SK-N-SH (cell line): ENCODE results near the gene ARHGAP42. TPM values are rescaled to one million over a fixed set of nuclear protein-coding genes. Genes with fewer than 3 reads are reported as not detected.

Source experiments
- CTCF ChIA-PET: fragments of 300-600, 350-600 bp; formaldehyde crosslinking; extraction: SDS; loops from one replicate; lab custom pipeline; 2021; lab: Yijun Ruan, JAX
- POLR2A ChIA-PET: fragments of 350-600 bp; sonication (Branson Sonifier 250); formaldehyde crosslinking; extraction: SDS; loops from one replicate; lab custom pipeline; 2020; ENCODE audit warnings: antibody characterized with exemption, inconsistent platforms; lab: Yijun Ruan, JAX
- DNase-seq: peaks from one replicate; pipeline ENCODE4 v3.0.0; 2012
- H2AFZ ChIP-seq: fragments of 200-600 bp; sonication (generic); 2 replicates; pipeline ENCODE4 v1.8.1; 2016; ENCODE audit warnings: antibody characterized with exemption, mild to moderate bottlenecking, low read depth
- H3F3A ChIP-seq: fragments of 200-600 bp; sonication (generic); replicated peaks from 2 replicates; pipeline ENCODE3; 2016; ENCODE audit warnings: antibody characterized with exemption, mild to moderate bottlenecking; ENCODE audit not compliant: insufficient read depth
- H3K27ac ChIP-seq, 2 experiments: fragments of 200-500 bp in 1 of 2; fragments of 200-600 bp in 1 of 2; sonication (Bioruptor generic) in 1 of 2; sonication (generic), shearing (Covaris generic) in 1 of 2; 2 replicates each; pipeline versions ENCODE4 v1.5.1 to v1.6.1; 2014 to 2016; ENCODE audit warnings: low read depth in 2 of 2, inconsistent platforms in 1 of 2, low read length in 1 of 2, mild to moderate bottlenecking in 1 of 2, mixed read lengths in 1 of 2
- H3K27me3 ChIP-seq: fragments of 200-600 bp; sonication (generic), shearing (Covaris generic); 2 replicates; pipeline ENCODE4 v1.6.1; 2016; ENCODE audit warnings: mixed run types; ENCODE audit not compliant: insufficient read depth
- H3K36me3 ChIP-seq, 2 experiments: fragments of 200-500 bp in 1 of 2; fragments of 200-600 bp in 1 of 2; sonication (Bioruptor generic) in 1 of 2; sonication (generic) in 1 of 2; replicated peaks in 1 of 2; 2 replicates each; pipeline versions ENCODE3 to v1.5.1; 2014 to 2016; ENCODE audit warnings: low read length in 1 of 2, mild to moderate bottlenecking in 1 of 2; ENCODE audit not compliant: insufficient read depth in 2 of 2, control insufficient read depth in 1 of 2
- H3K4me1 ChIP-seq, 2 experiments: fragments of 200-500 bp in 1 of 2; fragments of 200-600 bp in 1 of 2; sonication (Bioruptor generic) in 1 of 2; sonication (generic), shearing (Covaris generic) in 1 of 2; 2 replicates each; pipeline versions ENCODE4 v1.5.1 to v1.6.1; 2014 to 2016; ENCODE audit warnings: low read depth in 1 of 2, low read length in 1 of 2, mixed run types in 1 of 2; ENCODE audit not compliant: insufficient read depth in 2 of 2, control insufficient read depth in 1 of 2
- H3K4me2 ChIP-seq: fragments of 200-600 bp; sonication (generic), shearing (Covaris generic); 2 replicates; pipeline ENCODE4 v1.6.1; 2017; ENCODE audit warnings: mixed run types
- H3K4me3 ChIP-seq, 2 experiments: fragments of 200-500 bp in 1 of 2; fragments of 200-600 bp in 1 of 2; sonication (Bioruptor generic) in 1 of 2; sonication (generic), shearing (Covaris generic) in 1 of 2; 2 replicates each; pipeline versions ENCODE4 v1.5.1 to v1.8.1; 2014 to 2016; ENCODE audit warnings: low read depth in 2 of 2, inconsistent platforms in 1 of 2, low read length in 1 of 2, mild to moderate bottlenecking in 1 of 2, mixed read lengths in 1 of 2, moderate library complexity in 1 of 2
- H3K79me2 ChIP-seq: fragments of 200-600 bp; sonication (generic); 2 replicates; pipeline ENCODE4 v1.8.1; 2017; ENCODE audit warnings: mild to moderate bottlenecking; ENCODE audit not compliant: insufficient read depth
- H3K9ac ChIP-seq: fragments of 200-600 bp; sonication (generic); 2 replicates; pipeline ENCODE4 v1.6.1; 2017; ENCODE audit warnings: mixed run types
- H3K9me2 ChIP-seq: fragments of 200-600 bp; sonication (generic); 2 replicates; pipeline ENCODE4 v1.6.1; 2017; ENCODE audit warnings: mixed run types
- H3K9me3 ChIP-seq: fragments of 200-600 bp; sonication (generic); 2 replicates; pipeline ENCODE4 v1.6.1; 2017; ENCODE audit warnings: mixed run types, mild to moderate bottlenecking, moderate library complexity
- H4K20me1 ChIP-seq: fragments of 200-600 bp; sonication (generic); 2 replicates; pipeline ENCODE4 v1.6.1; 2017; ENCODE audit warnings: mild to moderate bottlenecking, mixed run types; ENCODE audit not compliant: insufficient read depth
- EZH2phosphoT487 ChIP-seq: fragments of 200-600 bp; sonication (generic); IDR thresholded peaks from 2 replicates; pipeline ENCODE4 v1.6.1; 2017; ENCODE audit warnings: low read depth, mixed run types, mild to moderate bottlenecking, antibody characterized with exemption, moderate library complexity, borderline replicate concordance
- FOXJ3 ChIP-seq: sonication (generic); formaldehyde crosslinking; IDR thresholded peaks from 2 replicates; pipeline ENCODE4 v1.5.1; 2020; ENCODE audit warnings: mild to moderate bottlenecking, missing genetic modification reagents
- FOXM1 ChIP-seq: IDR thresholded peaks from 2 replicates; pipeline ENCODE4 v1.4.0; 2012; ENCODE audit warnings: low read depth, mild to moderate bottlenecking
- GABPA ChIP-seq: IDR thresholded peaks from 2 replicates; pipeline ENCODE4 v1.4.0; 2012; ENCODE audit warnings: low read depth, mild to moderate bottlenecking
- GATA2 ChIP-seq: sonication (generic); formaldehyde crosslinking; IDR thresholded peaks from 2 replicates; pipeline ENCODE4 v1.5.0; 2020; ENCODE audit warnings: mild to moderate bottlenecking, missing genetic modification reagents
- MEF2A ChIP-seq: IDR thresholded peaks from 2 replicates; pipeline ENCODE4 v1.4.0; 2012; ENCODE audit warnings: low read depth, borderline replicate concordance
- NRF1 ChIP-seq: IDR thresholded peaks from 2 replicates; pipeline ENCODE4 v1.6.1; 2012; ENCODE audit warnings: low read depth, mild to moderate bottlenecking, low read length
- POLR2AphosphoS5 ChIP-seq: IDR thresholded peaks from 2 replicates; pipeline ENCODE4 v1.6.1; 2012; ENCODE audit warnings: low read depth, low read length
- RAD21 ChIP-seq: IDR thresholded peaks from 2 replicates; pipeline ENCODE4 v1.6.1; 2012; ENCODE audit warnings: mild to moderate bottlenecking, low read length
- RFX5 ChIP-seq: IDR thresholded peaks from 2 replicates; pipeline ENCODE4 v1.6.1; 2012; ENCODE audit warnings: mild to moderate bottlenecking, improper control_type of control experiment, low read length
- SIN3A ChIP-seq: IDR thresholded peaks from 2 replicates; pipeline ENCODE4 v1.6.1; 2012; ENCODE audit warnings: low read depth, mild to moderate bottlenecking, low read length, moderate library complexity, borderline replicate concordance
- TCF12 ChIP-seq: IDR thresholded peaks from 2 replicates; pipeline ENCODE4 v1.4.0; 2012
- TEAD4 ChIP-seq: IDR thresholded peaks from 2 replicates; pipeline ENCODE4 v1.4.0; 2012; ENCODE audit warnings: mild to moderate bottlenecking, borderline replicate concordance; ENCODE audit not compliant: insufficient read depth
- WGBS: methylation state at CpG from one replicate; pipeline ENCODE4 v1.1.6; 2017; ENCODE audit warnings: low lambda C conversion rate; 5-methylcytosine and 5-hydroxymethylcytosine counted together
- polyA plus RNA-seq, 3 experiments: library from polyadenylated mRNA; depleted of rRNA; stranded (reverse); fragments of >200 nt; gene quantifications; 2 replicates each; pipeline ENCODE4 v1.2.3, GENCODE V29; 2012
- TF ChIP-seq, protein P1 (sequence below): IDR thresholded peaks from 2 replicates; pipeline ENCODE4; 2012
- TF ChIP-seq, protein P2 (sequence below): fragments of 200-600 bp; sonication (generic); IDR thresholded peaks from 2 replicates; pipeline ENCODE4 v1.6.1; 2017; ENCODE audit warnings: antibody characterized with exemption, mild to moderate bottlenecking, moderate library complexity
- TF ChIP-seq, protein P3 (sequence below): fragments of 150-350 bp; IDR thresholded peaks from 2 replicates; pipeline ENCODE4 v1.6.1; 2017; ENCODE audit warnings: antibody characterized with exemption, low read length, low read depth, borderline replicate concordance
- TF ChIP-seq, protein P4 (sequence below): fragments of 150-350 bp; IDR thresholded peaks from 2 replicates; pipeline ENCODE4 v1.6.1; 2016; ENCODE audit warnings: mild to moderate bottlenecking, low read depth, low read length
- TF ChIP-seq, protein P5 (sequence below): IDR thresholded peaks from 2 replicates; pipeline ENCODE4 v1.6.1; 2012; ENCODE audit warnings: mild to moderate bottlenecking, low read depth, low read length, moderate library complexity

ARHGAP42 gene
- polyA plus RNA-seq, 1 of the 3 experiments (the other 2 are of a cell fraction) = 0.02 TPM

DNA sequence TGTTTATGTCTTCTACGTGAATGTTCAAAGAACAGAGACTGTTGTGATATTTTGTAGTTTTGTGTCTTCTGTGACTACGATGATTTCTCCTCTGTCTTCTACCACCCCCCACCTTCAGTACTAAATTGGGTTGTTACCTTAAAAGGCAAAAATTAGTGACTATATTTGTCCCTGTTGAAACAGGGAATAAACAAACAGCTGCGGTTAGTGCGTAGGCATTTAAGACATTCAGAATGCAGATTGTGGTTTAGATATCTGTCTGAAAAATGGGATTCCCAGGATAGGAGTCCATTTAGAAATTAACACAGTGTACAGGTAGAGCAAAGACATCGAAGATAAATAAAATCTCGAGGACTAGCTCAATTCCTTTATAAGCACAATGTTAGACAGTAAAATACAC lies 15.6 kb upstream of the ARHGAP42 start:
- POLR2A ChIA-PET = no interaction called here
- no peak for DNase-seq

DNA sequence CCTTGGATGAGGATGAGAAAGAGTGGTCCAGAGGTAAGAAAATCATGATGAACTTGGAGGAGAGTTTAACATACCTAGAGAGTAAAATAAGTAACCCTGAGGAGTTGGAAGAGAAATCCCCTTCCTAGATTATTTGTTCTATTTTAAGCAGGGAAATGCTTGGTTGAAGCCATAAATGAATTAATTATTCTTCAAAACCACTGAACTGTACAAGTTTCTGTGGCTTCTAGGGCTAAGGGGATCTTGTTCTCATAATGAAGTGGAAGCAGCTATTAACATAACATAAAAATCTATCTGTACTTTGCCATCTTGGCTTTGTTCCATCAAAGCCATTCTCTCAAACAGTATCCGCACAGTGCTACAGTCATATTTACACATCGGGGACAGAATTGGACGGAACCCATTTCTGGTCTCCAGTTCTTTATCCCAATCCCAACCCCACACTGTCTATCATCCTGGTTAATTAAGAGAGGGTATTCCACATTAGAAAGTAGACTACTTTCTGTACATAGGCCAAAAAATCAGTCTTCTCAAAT lies 14.5 kb upstream of the ARHGAP42 start:
- H4K20me1 ChIP-seq = no peaks in the 10 kb centered on the region
- no peaks in the 10 kb centered on the region for H3F3A ChIP-seq
- H3K4me1 ChIP-seq = no peaks in the 10 kb centered on the region
- 9% methylated on average over 3 of the region's 3 CpGs for WGBS
- H3K27ac ChIP-seq = no peak overlapping the region
- TF ChIP-seq, protein P1, sequence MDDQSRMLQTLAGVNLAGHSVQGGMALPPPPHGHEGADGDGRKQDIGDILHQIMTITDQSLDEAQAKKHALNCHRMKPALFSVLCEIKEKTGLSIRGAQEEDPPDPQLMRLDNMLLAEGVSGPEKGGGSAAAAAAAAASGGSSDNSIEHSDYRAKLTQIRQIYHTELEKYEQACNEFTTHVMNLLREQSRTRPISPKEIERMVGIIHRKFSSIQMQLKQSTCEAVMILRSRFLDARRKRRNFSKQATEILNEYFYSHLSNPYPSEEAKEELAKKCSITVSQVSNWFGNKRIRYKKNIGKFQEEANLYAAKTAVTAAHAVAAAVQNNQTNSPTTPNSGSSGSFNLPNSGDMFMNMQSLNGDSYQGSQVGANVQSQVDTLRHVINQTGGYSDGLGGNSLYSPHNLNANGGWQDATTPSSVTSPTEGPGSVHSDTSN = no peak
- TF ChIP-seq MEF2A (no peak), NRF1 (no peak), FOXJ3 (CRISPR knock-in tag) (no peak), POLR2AphosphoS5 (no peak), RAD21 (no peak), TCF12 (no peak)
- TF ChIP-seq, protein P2, sequence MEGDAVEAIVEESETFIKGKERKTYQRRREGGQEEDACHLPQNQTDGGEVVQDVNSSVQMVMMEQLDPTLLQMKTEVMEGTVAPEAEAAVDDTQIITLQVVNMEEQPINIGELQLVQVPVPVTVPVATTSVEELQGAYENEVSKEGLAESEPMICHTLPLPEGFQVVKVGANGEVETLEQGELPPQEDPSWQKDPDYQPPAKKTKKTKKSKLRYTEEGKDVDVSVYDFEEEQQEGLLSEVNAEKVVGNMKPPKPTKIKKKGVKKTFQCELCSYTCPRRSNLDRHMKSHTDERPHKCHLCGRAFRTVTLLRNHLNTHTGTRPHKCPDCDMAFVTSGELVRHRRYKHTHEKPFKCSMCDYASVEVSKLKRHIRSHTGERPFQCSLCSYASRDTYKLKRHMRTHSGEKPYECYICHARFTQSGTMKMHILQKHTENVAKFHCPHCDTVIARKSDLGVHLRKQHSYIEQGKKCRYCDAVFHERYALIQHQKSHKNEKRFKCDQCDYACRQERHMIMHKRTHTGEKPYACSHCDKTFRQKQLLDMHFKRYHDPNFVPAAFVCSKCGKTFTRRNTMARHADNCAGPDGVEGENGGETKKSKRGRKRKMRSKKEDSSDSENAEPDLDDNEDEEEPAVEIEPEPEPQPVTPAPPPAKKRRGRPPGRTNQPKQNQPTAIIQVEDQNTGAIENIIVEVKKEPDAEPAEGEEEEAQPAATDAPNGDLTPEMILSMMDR = no peak
- TF ChIP-seq, protein P3, sequence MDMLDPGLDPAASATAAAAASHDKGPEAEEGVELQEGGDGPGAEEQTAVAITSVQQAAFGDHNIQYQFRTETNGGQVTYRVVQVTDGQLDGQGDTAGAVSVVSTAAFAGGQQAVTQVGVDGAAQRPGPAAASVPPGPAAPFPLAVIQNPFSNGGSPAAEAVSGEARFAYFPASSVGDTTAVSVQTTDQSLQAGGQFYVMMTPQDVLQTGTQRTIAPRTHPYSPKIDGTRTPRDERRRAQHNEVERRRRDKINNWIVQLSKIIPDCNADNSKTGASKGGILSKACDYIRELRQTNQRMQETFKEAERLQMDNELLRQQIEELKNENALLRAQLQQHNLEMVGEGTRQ = no peak
- TF ChIP-seq, protein P4, sequence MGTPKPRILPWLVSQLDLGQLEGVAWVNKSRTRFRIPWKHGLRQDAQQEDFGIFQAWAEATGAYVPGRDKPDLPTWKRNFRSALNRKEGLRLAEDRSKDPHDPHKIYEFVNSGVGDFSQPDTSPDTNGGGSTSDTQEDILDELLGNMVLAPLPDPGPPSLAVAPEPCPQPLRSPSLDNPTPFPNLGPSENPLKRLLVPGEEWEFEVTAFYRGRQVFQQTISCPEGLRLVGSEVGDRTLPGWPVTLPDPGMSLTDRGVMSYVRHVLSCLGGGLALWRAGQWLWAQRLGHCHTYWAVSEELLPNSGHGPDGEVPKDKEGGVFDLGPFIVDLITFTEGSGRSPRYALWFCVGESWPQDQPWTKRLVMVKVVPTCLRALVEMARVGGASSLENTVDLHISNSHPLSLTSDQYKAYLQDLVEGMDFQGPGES = no peak
- no peak overlapping the region for H2AFZ ChIP-seq
- no peak for DNase-seq
- no peak overlapping the region for H3K4me3 ChIP-seq
- H3K9me3 ChIP-seq = no peaks in the 10 kb centered on the region
- H3K9me2 ChIP-seq = no peaks in the 10 kb centered on the region
- POLR2A ChIA-PET = no interaction called here
- H3K27me3 ChIP-seq = no peaks in the 10 kb centered on the region; the same call in 1 of the 2 replicates
- H3K79me2 ChIP-seq = no peaks in the 10 kb centered on the region
- H3K36me3 ChIP-seq = no peaks in the 10 kb centered on the region
- no peak overlapping the region for H3K4me2 ChIP-seq
- no peak overlapping the region for H3K9ac ChIP-seq
- CTCF ChIA-PET = no interaction called here

More for the DNA sequence above, 15.6 kb upstream of the ARHGAP42 start:
- Histone ChIP-seq H3K27ac (no peak overlapping the region), H2AFZ (no peak overlapping the region), H3K9ac (no peak overlapping the region), H3K79me2 (no peaks in the 10 kb centered on the region), H4K20me1 (no peaks in the 10 kb centered on the region), H3K4me3 (no peak overlapping the region), H3K4me1 (no peaks in the 10 kb centered on the region), H3F3A (no peaks in the 10 kb centered on the region), H3K9me3 (no peaks in the 10 kb centered on the region), H3K36me3 (no peaks in the 10 kb centered on the region), H3K27me3 (no peaks in the 10 kb centered on the region), H3K9me2 (no peaks in the 10 kb centered on the region), H3K4me2 (no peak overlapping the region)
- CTCF ChIA-PET = no interaction called here
- 39% methylated on average over 6 of the region's 6 CpGs for WGBS
- TF ChIP-seq RAD21 = no peak
- no peak for TF ChIP-seq TEAD4
- no peak for TF ChIP-seq RFX5
- TF ChIP-seq MEF2A = no peak
- no peak for TF ChIP-seq SIN3A
- TF ChIP-seq EZH2phosphoT487 = no peak
- no peak for TF ChIP-seq GATA2 (CRISPR knock-in tag)
- no peak for TF ChIP-seq GABPA
- TF ChIP-seq, protein P5, sequence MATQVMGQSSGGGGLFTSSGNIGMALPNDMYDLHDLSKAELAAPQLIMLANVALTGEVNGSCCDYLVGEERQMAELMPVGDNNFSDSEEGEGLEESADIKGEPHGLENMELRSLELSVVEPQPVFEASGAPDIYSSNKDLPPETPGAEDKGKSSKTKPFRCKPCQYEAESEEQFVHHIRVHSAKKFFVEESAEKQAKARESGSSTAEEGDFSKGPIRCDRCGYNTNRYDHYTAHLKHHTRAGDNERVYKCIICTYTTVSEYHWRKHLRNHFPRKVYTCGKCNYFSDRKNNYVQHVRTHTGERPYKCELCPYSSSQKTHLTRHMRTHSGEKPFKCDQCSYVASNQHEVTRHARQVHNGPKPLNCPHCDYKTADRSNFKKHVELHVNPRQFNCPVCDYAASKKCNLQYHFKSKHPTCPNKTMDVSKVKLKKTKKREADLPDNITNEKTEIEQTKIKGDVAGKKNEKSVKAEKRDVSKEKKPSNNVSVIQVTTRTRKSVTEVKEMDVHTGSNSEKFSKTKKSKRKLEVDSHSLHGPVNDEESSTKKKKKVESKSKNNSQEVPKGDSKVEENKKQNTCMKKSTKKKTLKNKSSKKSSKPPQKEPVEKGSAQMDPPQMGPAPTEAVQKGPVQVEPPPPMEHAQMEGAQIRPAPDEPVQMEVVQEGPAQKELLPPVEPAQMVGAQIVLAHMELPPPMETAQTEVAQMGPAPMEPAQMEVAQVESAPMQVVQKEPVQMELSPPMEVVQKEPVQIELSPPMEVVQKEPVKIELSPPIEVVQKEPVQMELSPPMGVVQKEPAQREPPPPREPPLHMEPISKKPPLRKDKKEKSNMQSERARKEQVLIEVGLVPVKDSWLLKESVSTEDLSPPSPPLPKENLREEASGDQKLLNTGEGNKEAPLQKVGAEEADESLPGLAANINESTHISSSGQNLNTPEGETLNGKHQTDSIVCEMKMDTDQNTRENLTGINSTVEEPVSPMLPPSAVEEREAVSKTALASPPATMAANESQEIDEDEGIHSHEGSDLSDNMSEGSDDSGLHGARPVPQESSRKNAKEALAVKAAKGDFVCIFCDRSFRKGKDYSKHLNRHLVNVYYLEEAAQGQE = no peak
- no peak for TF ChIP-seq FOXM1
